ENCODE measurements around the gene CHAMP1.

Gene CHAMP1

DNA sequence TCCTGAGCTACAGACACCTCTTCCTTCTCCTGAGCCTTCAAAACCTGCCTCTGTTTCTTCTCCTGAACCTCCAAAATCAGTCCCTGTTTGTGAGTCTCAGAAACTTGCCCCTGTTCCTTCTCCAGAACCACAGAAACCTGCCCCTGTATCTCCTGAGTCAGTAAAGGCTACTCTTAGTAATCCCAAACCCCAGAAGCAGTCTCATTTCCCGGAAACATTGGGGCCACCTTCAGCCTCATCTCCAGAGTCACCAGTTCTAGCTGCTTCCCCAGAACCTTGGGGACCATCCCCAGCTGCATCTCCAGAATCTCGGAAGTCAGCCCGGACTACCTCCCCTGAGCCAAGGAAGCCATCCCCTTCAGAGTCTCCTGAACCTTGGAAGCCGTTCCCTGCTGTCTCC lies 10.0 kb downstream of the CHAMP1 start:
- Histone ChIP-seq H3K4me3 (replicated peaks; ENCODE audit: insufficient read depth, low read length) (no peak overlapping the region), H3K27me3 (ENCODE audit: insufficient read depth, poor library complexity, severe bottlenecking) (no peaks in the 10 kb centered on the region), H3K27ac (replicated peaks) (peak overlapping the region; percentile 32; the same call in 1 of the 2 replicates)
- DNase-seq (ENCODE audit: low read depth in 1 of 2, low spot score in 1 of 2) = no peak
- no peak for TF ChIP-seq SPI1 (IDR thresholded peaks at IDR 0.05; ENCODE audit: borderline replicate concordance, low read depth)
- TF ChIP-seq, protein P1, sequence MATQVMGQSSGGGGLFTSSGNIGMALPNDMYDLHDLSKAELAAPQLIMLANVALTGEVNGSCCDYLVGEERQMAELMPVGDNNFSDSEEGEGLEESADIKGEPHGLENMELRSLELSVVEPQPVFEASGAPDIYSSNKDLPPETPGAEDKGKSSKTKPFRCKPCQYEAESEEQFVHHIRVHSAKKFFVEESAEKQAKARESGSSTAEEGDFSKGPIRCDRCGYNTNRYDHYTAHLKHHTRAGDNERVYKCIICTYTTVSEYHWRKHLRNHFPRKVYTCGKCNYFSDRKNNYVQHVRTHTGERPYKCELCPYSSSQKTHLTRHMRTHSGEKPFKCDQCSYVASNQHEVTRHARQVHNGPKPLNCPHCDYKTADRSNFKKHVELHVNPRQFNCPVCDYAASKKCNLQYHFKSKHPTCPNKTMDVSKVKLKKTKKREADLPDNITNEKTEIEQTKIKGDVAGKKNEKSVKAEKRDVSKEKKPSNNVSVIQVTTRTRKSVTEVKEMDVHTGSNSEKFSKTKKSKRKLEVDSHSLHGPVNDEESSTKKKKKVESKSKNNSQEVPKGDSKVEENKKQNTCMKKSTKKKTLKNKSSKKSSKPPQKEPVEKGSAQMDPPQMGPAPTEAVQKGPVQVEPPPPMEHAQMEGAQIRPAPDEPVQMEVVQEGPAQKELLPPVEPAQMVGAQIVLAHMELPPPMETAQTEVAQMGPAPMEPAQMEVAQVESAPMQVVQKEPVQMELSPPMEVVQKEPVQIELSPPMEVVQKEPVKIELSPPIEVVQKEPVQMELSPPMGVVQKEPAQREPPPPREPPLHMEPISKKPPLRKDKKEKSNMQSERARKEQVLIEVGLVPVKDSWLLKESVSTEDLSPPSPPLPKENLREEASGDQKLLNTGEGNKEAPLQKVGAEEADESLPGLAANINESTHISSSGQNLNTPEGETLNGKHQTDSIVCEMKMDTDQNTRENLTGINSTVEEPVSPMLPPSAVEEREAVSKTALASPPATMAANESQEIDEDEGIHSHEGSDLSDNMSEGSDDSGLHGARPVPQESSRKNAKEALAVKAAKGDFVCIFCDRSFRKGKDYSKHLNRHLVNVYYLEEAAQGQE (IDR thresholded peaks at IDR 0.05; ENCODE audit: insufficient replicate concordance, low read depth) = no peak
- TF ChIP-seq GABPA (IDR thresholded peaks at IDR 0.05; ENCODE audit: low read depth) = no peak
- no peak for TF ChIP-seq CTCF (IDR thresholded peaks at IDR 0.05; ENCODE audit: insufficient read depth, low read length)
- no peak for TF ChIP-seq POLR2AphosphoS5 (IDR thresholded peaks at IDR 0.05; ENCODE audit: low read depth)

DNA sequence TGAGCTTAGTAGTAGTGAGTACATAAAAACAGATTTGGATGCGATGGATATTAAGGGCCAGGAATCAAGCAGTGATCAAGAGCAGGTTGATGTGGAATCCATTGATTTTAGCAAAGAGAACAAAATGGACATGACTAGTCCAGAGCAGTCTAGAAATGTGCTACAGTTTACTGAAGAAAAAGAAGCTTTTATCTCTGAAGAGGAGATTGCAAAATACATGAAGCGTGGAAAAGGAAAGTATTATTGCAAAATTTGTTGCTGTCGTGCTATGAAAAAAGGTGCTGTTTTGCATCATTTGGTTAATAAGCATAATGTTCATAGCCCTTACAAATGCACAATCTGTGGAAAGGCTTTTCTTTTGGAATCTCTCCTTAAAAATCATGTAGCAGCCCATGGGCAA lies 11.4 kb downstream of the CHAMP1 start:
- peak overlapping the region; percentile 32 for H3K27ac ChIP-seq (replicated peaks)
- TF ChIP-seq POLR2AphosphoS5 (IDR thresholded peaks at IDR 0.05; ENCODE audit: low read depth) = no peak
- TF ChIP-seq, protein P1 (IDR thresholded peaks at IDR 0.05; ENCODE audit: insufficient replicate concordance, low read depth) = no peak
- no peak for TF ChIP-seq CTCF (IDR thresholded peaks at IDR 0.05; ENCODE audit: insufficient read depth, low read length)
- TF ChIP-seq SPI1 (IDR thresholded peaks at IDR 0.05; ENCODE audit: borderline replicate concordance, low read depth) = no peak
- no peak for TF ChIP-seq GABPA (IDR thresholded peaks at IDR 0.05; ENCODE audit: low read depth)
- DNase-seq (ENCODE audit: low read depth in 1 of 2, low spot score in 1 of 2) = peak; percentile 43 to 55

DNA sequence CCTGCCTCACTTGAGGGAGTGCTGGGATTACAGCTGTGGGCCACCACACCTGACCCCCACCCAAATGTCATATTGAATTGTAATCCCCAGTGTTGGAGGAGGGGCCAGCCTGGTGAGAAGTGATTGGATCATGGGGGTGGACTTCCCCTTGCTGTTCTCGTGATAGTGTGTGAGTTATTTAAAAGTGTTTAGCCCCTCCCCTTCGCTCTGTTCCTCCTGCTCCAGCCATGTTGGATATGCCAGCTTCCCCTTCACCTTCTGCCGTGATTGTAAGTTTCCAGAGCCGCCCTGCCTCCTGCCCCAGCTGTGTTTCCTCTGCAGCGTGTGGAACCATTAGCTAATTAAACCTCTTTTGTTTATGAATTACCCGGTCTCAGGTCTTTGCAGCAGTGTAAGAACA lies 13.7 kb downstream of the CHAMP1 start:
- no peaks in the 10 kb centered on the region for H3K27me3 ChIP-seq (ENCODE audit: insufficient read depth, poor library complexity, severe bottlenecking)
- H3K27ac ChIP-seq (replicated peaks) = no peak overlapping the region
- no peak overlapping the region for H3K4me3 ChIP-seq (replicated peaks; ENCODE audit: insufficient read depth, low read length)
- TF ChIP-seq, protein P1 (IDR thresholded peaks at IDR 0.05; ENCODE audit: insufficient replicate concordance, low read depth) = no peak
- TF ChIP-seq SPI1 (IDR thresholded peaks at IDR 0.05; ENCODE audit: borderline replicate concordance, low read depth) (no peak), GABPA (IDR thresholded peaks at IDR 0.05; ENCODE audit: low read depth) (no peak), POLR2AphosphoS5 (IDR thresholded peaks at IDR 0.05; ENCODE audit: low read depth) (no peak), CTCF (IDR thresholded peaks at IDR 0.05; ENCODE audit: insufficient read depth, low read length) (no peak)
- no peak for DNase-seq (ENCODE audit: low read depth in 1 of 2, low spot score in 1 of 2)

More for the DNA sequence above, 11.4 kb downstream of the CHAMP1 start:
- no peak overlapping the region for H3K4me3 ChIP-seq (replicated peaks; ENCODE audit: insufficient read depth, low read length)
- H3K27me3 ChIP-seq (ENCODE audit: insufficient read depth, poor library complexity, severe bottlenecking) = no peaks in the 10 kb centered on the region

All from HL-60 (cell line).